SHP77 treated with DMSO at 0.1 percent for 48 hours (cell line): Measurements from ENCODE around the gene ZC3H12C.
"Not testable (repeated sequence)": the region's sequence is repeated elsewhere in the genome, so short reads cannot be mapped to it uniquely, and the experiment has no call there.

Source experiments
- DNase-seq: peaks from one replicate; lab custom pipeline; 2025; lab: John Stamatoyannopoulos, UW

The ZC3H12C gene

GRCh38 chr11:110185121-110185591 is 92.0 kb downstream of the ZC3H12C start:
- DNase-seq = no peak

- DNase-seq = no peak
Observed at GRCh38 chr11:110185599-110185998, 92.4 kb downstream of the ZC3H12C start.

GRCh38 chr11:110186456-110186855 is 93.3 kb downstream of the ZC3H12C start:
- no peak for DNase-seq

- no peak for DNase-seq
Observed at GRCh38 chr11:110186867-110187266, 93.7 kb downstream of the ZC3H12C start.

GRCh38 chr11:110187731-110188130 is 94.5 kb downstream of the ZC3H12C start:
- DNase-seq = no peak

GRCh38 chr11:110190885-110191284 is 97.7 kb downstream of the ZC3H12C start:
- DNase-seq = no peak

GRCh38 chr11:110192604-110193282 is 99.6 kb downstream of the ZC3H12C start:
- not testable (repeated sequence) for DNase-seq

GRCh38 chr11:110194211-110194766 is 101.1 kb downstream of the ZC3H12C start:
- DNase-seq = not testable (repeated sequence)

- DNase-seq = no peak
Observed at GRCh38 chr11:110196241-110196754, 103.1 kb downstream of the ZC3H12C start.

GRCh38 chr11:110196884-110197420 is 103.8 kb downstream of the ZC3H12C start:
- no peak for DNase-seq

GRCh38 chr11:110198031-110198729 is 105.0 kb downstream of the ZC3H12C start:
- DNase-seq = no peak

GRCh38 chr11:110199184-110199981 is 106.2 kb downstream of the ZC3H12C start:
- no peak for DNase-seq

GRCh38 chr11:110200241-110200640 is 107.0 kb downstream of the ZC3H12C start:
- no peak for DNase-seq

GRCh38 chr11:110200836-110201235 is 107.6 kb downstream of the ZC3H12C start:
- DNase-seq = no peak

- DNase-seq = no peak
Observed at GRCh38 chr11:110207123-110207522, 113.9 kb downstream of the ZC3H12C start.

GRCh38 chr11:110208678-110209312 is 115.6 kb downstream of the ZC3H12C start:
- not testable (repeated sequence) for DNase-seq

GRCh38 chr11:110209313-110209694 is 116.1 kb downstream of the ZC3H12C start:
- DNase-seq = not testable (repeated sequence)

- DNase-seq = no peak
Observed at GRCh38 chr11:110217223-110217877, 124.2 kb downstream of the ZC3H12C start.

GRCh38 chr11:110217936-110218335 is 124.7 kb downstream of the ZC3H12C start:
- no peak for DNase-seq

GRCh38 chr11:110219006-110219785 is 126.0 kb downstream of the ZC3H12C start:
- no peak for DNase-seq
